Sigmoid colon (tissue), 7 donors: ENCODE measurements around the gene ASB8. TPM values are rescaled to one million over a fixed set of nuclear protein-coding genes. Genes with fewer than 3 reads are reported as not detected.

ENCODE experiments used
- DNase-seq: peaks from one replicate; pipeline ENCODE4 v3.0.0-alpha.2; 2019
- H3K27ac ChIP-seq, 4 donors: fragments of 200-600 bp; sonication (generic); one replicate each; pipeline ENCODE4 v1.5.1; 2016 to 2019; ENCODE audit warnings: mild to moderate bottlenecking in 1 of 4
- H3K27me3 ChIP-seq, 3 donors: fragments of 200-600 bp; sonication (generic); one replicate each; pipeline ENCODE4 v1.5.1; 2019; ENCODE audit warnings: mild to moderate bottlenecking in 1 of 3
- H3K36me3 ChIP-seq, 4 donors: fragments of 200-600 bp; sonication (generic); one replicate each; pipeline ENCODE4 v1.5.1; 2016 to 2019
- H3K4me1 ChIP-seq, 4 donors: fragments of 200-600 bp; sonication (generic); one replicate each; pipeline ENCODE4 v1.5.1; 2017 to 2019
- H3K4me3 ChIP-seq, 4 donors: fragments of 200-600 bp; sonication (generic); one replicate each; pipeline ENCODE4 v1.5.1; 2017 to 2019; ENCODE audit warnings: mild to moderate bottlenecking in 2 of 4, moderate library complexity in 1 of 4
- H3K9me3 ChIP-seq, 4 donors: fragments of 200-600 bp in 3 of 4; sonication (generic) in 3 of 4; one replicate each; pipeline versions ENCODE4 v1.5.1 to v1.6.1; 2013 to 2019
- EP300 ChIP-seq, 4 donors: sonication (generic); formaldehyde crosslinking; IDR thresholded peaks; one replicate each; pipeline ENCODE4 v1.6.1; 2017; ENCODE audit warnings: antibody characterized with exemption in 4 of 4
- POLR2A ChIP-seq, 2 donors: fragments of 450-650 bp; IDR thresholded peaks; one replicate each; pipeline ENCODE4 v1.6.1; 2016; ENCODE audit warnings: antibody characterized with exemption in 2 of 2, mild to moderate bottlenecking in 2 of 2, moderate library complexity in 2 of 2
- POLR2AphosphoS5 ChIP-seq, 4 donors: sonication (generic); formaldehyde crosslinking; IDR thresholded peaks; one replicate each; pipeline ENCODE4 v1.6.1; 2017; ENCODE audit warnings: antibody characterized with exemption in 4 of 4
- WGBS, 2 donors: extraction: QIAGEN DNeasy Blood & Tissue Kit; methylation state at CpG; one replicate each; pipeline ENCODE4 v1.1.7; 2013; 5-methylcytosine and 5-hydroxymethylcytosine counted together
- intact Hi-C: fragments of 100-400 bp; cut with DNase I; formaldehyde crosslinking; loops from one replicate; pipeline ENCODE4 v1.15.1; 2023
- polyA plus RNA-seq, 3 donors: library from polyadenylated mRNA; stranded (reverse); fragments of 200-250 nt; gene quantifications; one replicate each; pipeline ENCODE4 v1.2.3, GENCODE V29; 2013
- total RNA-seq, 4 donors: library from RNA; depleted of rRNA; stranded (reverse); fragments of >200 nt; gene quantifications; one replicate each; pipeline ENCODE4 v1.1.0, GENCODE V29; 2016
- TF ChIP-seq, protein P1 (sequence below), 4 experiments: fragments of 450-650 bp in 3 of 4; fragments of 200-600 bp in 1 of 4; IDR thresholded peaks; one replicate each; pipeline ENCODE4 v1.5.1; 2016 to 2019; ENCODE audit warnings: antibody characterized with exemption in 4 of 4, mild to moderate bottlenecking in 3 of 4, moderate library complexity in 2 of 4
- donor health status: healthy with polysubstance abuse.
- donor health status: Bipolar disorder and iron deficiency.
- donor health status: healthy.

Gene ASB8
- total and polyA plus RNA-seq, 7 donors: 20.6 to 64.3 (median 35.6) TPM

DNA sequence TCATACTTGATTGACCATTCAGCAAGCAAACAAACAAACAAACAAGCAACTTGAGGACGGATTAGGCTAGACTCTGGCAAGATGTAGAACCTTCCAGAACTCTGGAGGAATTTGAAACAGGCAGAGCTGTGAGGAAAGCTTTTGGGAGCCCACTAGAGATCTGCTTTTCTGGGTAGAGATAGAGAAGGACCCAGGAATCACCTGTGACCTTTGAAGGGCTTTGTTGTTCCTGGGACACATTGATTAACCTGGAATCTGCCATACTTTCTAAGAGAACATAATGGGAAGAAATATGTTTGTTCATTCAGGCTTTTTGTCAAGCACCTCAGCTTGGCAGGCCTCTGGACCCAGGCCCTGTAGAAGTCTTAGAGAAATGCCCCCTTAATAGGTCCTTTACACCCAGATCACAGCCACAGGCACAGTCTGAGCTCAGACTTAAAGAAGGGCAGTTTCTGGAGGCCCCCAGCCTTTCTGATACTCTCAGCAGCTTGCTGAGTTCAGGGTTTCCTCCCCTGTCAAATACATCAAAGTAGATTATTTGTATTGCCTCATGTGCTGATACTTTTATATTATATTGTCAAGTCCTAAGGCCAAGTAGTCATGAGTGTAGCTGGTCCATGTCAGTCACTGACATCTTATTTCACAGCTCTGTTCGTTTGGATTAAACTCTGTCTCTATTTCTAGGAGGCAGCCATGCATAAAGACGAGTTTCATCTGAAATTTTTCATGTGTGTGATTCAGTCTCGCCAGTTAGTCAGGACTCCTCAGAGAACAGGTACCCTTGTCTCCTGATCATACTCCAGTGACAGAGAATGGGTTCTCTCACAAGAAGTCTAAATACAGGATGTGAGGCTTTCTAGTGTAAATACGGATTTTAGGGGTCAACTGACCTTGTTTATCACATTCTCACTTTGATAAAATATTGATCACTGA, 50.4 kb downstream of the ASB8 start:
- no peaks in the 10 kb centered on the region for H3K27me3 ChIP-seq
- intact Hi-C loops: no loop called here
- H3K9me3 ChIP-seq: no peaks in the 10 kb centered on the region
- WGBS, 2 donors: 72 to 75% methylated on average over 5 of the region's 5 CpGs
- peak overlapping the region in 3 of 4 donors; percentile 70 to 88 (median 85) for H3K4me3 ChIP-seq
- H3K4me1 ChIP-seq: peaks cover 0 to 18% (median 17%) of the 10 kb centered on the region in 4 donors
- no peak for DNase-seq
- TF ChIP-seq EP300 (IDR thresholded peaks at IDR 0.05) (no peak), POLR2A (IDR thresholded peaks at IDR 0.05) (no peak), POLR2AphosphoS5 (IDR thresholded peaks at IDR 0.05) (no peak)
- TF ChIP-seq, protein P1, sequence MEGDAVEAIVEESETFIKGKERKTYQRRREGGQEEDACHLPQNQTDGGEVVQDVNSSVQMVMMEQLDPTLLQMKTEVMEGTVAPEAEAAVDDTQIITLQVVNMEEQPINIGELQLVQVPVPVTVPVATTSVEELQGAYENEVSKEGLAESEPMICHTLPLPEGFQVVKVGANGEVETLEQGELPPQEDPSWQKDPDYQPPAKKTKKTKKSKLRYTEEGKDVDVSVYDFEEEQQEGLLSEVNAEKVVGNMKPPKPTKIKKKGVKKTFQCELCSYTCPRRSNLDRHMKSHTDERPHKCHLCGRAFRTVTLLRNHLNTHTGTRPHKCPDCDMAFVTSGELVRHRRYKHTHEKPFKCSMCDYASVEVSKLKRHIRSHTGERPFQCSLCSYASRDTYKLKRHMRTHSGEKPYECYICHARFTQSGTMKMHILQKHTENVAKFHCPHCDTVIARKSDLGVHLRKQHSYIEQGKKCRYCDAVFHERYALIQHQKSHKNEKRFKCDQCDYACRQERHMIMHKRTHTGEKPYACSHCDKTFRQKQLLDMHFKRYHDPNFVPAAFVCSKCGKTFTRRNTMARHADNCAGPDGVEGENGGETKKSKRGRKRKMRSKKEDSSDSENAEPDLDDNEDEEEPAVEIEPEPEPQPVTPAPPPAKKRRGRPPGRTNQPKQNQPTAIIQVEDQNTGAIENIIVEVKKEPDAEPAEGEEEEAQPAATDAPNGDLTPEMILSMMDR (IDR thresholded peaks at IDR 0.05): no peak
- H3K27ac ChIP-seq: peak overlapping the region; percentile 86 to 91 (median 88)
- H3K36me3 ChIP-seq: no peaks in the 10 kb centered on the region

DNA sequence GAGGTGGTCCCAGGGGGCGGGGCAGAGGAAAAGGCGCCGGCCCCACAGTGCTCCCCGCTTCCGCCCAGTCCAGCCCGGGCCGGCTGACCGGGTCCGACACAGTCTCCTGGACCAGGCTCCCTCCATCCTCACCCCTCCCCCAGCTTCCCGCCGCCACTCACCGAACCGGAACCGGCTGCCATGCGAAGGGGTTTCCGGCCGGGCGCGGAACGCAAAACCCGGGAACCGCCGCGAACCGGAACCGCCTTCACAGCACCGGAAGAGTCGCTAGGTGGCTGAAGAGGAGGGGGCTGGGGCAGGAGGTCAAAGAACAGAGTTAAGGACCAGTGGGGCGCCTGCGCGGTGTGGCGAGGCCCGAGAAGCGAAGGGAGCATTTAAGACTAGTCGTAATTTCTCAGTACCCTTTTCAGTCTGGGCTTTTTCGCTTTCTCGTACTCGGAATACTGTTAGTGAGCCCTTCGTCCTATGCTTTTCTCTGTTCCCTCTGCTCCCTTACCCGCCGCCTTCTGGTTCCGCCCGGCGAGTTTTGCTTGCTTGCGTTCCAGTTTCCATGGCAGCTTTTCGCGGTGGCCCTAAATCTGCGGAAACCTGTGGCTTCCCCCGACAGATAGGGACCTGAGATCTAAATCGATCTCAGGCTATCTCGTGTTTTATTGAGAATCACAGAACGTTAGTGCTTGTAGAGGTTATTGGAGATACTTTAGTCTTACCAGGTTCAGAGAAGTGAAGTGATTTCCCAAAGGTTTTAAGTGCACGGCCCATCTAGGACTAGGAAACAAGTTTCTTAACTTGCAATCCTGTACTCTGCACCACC, 51.2 kb downstream of the ASB8 start, which contains the start of gene SENP1:
Gene SENP1 (minus strand): TSS at position 213 of the 814 bp plus-strand sequence. CDS start 4,607 bp downstream, outside the sequence.
- DNase-seq: peak; percentile 93
- no peaks in the 10 kb centered on the region for H3K27me3 ChIP-seq
- no peaks in the 10 kb centered on the region for H3K9me3 ChIP-seq
- H3K4me1 ChIP-seq: peaks cover 0 to 18% (median 17%) of the 10 kb centered on the region in 4 donors
- TF ChIP-seq, protein P1 (IDR thresholded peaks at IDR 0.05): peak in 2 of 4 experiments; percentile 44 to 55
- TF ChIP-seq POLR2AphosphoS5 (IDR thresholded peaks at IDR 0.05) (peak; percentile 6 to 71 (median 58)), POLR2A (IDR thresholded peaks at IDR 0.05) (peak in 1 of 2 donors; percentile 10), EP300 (IDR thresholded peaks at IDR 0.05) (no peak)
- WGBS, 2 donors: 1% methylated on average over 53 of the region's 53 CpGs
- peak within 1 kb of the TSS; percentile 70 to 91 (median 86) for H3K4me3 ChIP-seq
- intact Hi-C loops: loop anchor here (1.0 kb wide), 1 partner anchor 51 kb away; the partner anchor contains the start of gene ASB8
- no peaks in the 10 kb centered on the region for H3K36me3 ChIP-seq
- H3K27ac ChIP-seq: peak within 1 kb of the TSS; percentile 86 to 91 (median 88)

DNA sequence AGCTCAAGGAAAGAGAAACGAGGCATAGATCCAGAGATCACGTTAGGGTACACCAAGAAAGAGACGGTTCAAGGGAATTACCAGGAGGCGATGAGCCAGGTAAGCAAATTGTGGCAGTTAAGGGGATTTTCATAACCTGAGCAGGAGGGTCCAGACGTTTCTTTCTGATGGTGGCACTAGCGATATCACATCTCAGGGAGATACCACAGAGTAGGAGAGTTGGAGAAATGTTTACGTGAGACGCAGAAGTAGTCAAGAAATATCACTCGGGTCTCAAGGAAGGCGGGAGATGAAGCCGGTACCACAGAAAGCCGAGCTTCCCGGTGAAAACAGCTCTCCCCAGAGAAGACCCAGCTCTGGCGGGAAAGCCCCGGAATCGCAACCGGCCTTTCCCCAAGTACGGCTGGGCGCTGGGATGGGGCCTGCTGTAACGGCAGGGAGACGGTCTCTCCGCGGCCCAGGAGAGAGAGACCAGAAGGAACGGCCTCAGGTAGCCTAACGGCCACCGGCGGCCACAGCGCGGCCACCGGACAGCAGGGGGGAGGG, 51.9 kb downstream of the ASB8 start:
- H3K4me3 ChIP-seq: peak overlapping the region; percentile 70 to 91 (median 86)
- no peaks in the 10 kb centered on the region for H3K27me3 ChIP-seq
- no peaks in the 10 kb centered on the region for H3K9me3 ChIP-seq
- no peaks in the 10 kb centered on the region for H3K36me3 ChIP-seq
- 0 to 1% methylated on average over 30 of the region's 30 CpGs for WGBS, 2 donors
- no peak for DNase-seq
- TF ChIP-seq, protein P1 (IDR thresholded peaks at IDR 0.05): no peak
- TF ChIP-seq EP300 (IDR thresholded peaks at IDR 0.05): no peak
- TF ChIP-seq POLR2A (IDR thresholded peaks at IDR 0.05): no peak
- no peak for TF ChIP-seq POLR2AphosphoS5 (IDR thresholded peaks at IDR 0.05)
- peaks cover 0 to 18% (median 17%) of the 10 kb centered on the region in 4 donors for H3K4me1 ChIP-seq
- intact Hi-C loops: loop anchor here (1.0 kb wide), 1 partner anchor 52 kb away; the partner anchor contains the start of gene ASB8
- peak overlapping the region; percentile 86 to 91 (median 88) for H3K27ac ChIP-seq

DNA sequence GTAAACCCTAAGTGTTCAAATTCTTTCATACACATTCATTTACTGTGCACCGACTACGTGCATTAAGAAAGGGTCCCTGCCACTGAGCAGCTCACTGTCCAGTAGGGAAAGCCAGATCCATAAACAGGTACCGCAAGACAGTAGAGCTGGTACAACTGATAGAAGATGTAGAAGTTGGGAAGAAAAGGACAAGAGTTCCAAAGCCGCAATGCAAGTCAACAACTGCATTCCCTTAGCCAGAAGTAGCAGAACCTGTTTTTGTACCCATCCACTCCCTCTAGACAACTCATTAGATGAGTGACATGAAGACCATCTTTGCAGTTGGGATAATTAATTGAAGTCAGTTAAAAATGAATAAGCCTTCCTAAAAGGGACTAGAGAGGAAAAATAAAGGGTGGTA, 52.8 kb downstream of the ASB8 start:
- 43 to 64% methylated on average over 4 of the region's 4 CpGs for WGBS, 2 donors
- no peaks in the 10 kb centered on the region for H3K9me3 ChIP-seq
- peaks cover 0 to 18% (median 17%) of the 10 kb centered on the region in 4 donors for H3K4me1 ChIP-seq
- H3K36me3 ChIP-seq: no peaks in the 10 kb centered on the region
- H3K27me3 ChIP-seq: no peaks in the 10 kb centered on the region
- peak overlapping the region in 3 of 4 donors; percentile 70 to 88 (median 85) for H3K4me3 ChIP-seq
- no peak for TF ChIP-seq POLR2AphosphoS5 (IDR thresholded peaks at IDR 0.05)
- TF ChIP-seq, protein P1 (IDR thresholded peaks at IDR 0.05): no peak
- no peak for TF ChIP-seq POLR2A (IDR thresholded peaks at IDR 0.05)
- no peak for TF ChIP-seq EP300 (IDR thresholded peaks at IDR 0.05)
- H3K27ac ChIP-seq: peak overlapping the region in 2 of 4 donors; percentile 86 to 89
- DNase-seq: no peak
- intact Hi-C loops: no loop called here
